Measurements from ENCODE around the gene PTPRO.

DNA sequence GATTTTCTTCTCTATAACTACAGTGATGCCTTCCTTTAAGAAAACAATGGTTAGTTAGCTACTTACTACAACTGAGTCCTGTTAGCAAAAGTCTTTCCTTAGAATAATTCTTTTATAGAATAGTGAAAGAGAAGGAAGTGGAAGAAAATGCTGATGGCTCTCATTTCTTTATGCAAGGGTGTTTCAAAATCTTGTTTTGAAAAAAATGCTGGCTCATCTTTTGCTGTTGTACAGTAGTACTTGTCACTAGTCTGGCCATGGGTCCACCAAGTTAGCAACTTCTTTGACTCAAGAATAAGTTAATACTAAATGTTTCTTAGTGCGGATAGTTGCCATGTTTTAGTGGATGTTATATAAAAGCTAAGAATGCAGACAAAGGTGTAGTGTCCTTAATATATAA, 225.4 kb downstream of the PTPRO start:
- TF ChIP-seq, protein P1, sequence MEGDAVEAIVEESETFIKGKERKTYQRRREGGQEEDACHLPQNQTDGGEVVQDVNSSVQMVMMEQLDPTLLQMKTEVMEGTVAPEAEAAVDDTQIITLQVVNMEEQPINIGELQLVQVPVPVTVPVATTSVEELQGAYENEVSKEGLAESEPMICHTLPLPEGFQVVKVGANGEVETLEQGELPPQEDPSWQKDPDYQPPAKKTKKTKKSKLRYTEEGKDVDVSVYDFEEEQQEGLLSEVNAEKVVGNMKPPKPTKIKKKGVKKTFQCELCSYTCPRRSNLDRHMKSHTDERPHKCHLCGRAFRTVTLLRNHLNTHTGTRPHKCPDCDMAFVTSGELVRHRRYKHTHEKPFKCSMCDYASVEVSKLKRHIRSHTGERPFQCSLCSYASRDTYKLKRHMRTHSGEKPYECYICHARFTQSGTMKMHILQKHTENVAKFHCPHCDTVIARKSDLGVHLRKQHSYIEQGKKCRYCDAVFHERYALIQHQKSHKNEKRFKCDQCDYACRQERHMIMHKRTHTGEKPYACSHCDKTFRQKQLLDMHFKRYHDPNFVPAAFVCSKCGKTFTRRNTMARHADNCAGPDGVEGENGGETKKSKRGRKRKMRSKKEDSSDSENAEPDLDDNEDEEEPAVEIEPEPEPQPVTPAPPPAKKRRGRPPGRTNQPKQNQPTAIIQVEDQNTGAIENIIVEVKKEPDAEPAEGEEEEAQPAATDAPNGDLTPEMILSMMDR (IDR thresholded peaks at IDR 0.05) = no peak
- no peak for TF ChIP-seq POLR2A (IDR thresholded peaks at IDR 0.05)

Data from Peyer's patch (tissue), 4 donors.